Inflammatory macrophage treated with lipopolysaccharide for 1 hour (primary cell): ENCODE measurements around the gene CCDC91.
"Not testable (repeated sequence)": the region's sequence is repeated elsewhere in the genome, so short reads cannot be mapped to it uniquely, and the experiment has no call there.

Experiments used
- DNase-seq, 2 donors: peaks; one replicate each; pipeline ENCODE4 v3.0.0-alpha.2; 2020 to 2022

Gene CCDC91

DNA sequence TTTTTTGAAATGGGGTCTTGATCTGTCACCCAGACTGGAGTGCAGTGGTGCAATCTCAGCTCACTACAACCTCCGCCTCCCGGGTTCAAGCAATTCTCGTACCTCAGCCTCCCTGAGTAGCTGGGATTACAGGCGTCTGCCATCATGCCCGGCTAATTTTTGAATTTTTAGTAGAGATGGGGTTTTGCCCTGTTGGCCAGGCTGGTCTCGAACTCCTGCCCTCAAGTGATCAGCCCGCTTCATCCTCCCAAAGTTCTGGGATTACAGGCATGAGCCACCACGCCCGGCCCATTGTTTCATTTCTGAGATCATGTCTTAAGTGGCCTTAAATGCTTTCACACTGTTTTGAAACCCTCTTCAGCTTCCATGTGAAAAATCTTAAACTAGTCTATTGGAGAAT is 281.5 kb downstream of the CCDC91 start:
- DNase-seq, result not testable (repeated sequence)

DNA sequence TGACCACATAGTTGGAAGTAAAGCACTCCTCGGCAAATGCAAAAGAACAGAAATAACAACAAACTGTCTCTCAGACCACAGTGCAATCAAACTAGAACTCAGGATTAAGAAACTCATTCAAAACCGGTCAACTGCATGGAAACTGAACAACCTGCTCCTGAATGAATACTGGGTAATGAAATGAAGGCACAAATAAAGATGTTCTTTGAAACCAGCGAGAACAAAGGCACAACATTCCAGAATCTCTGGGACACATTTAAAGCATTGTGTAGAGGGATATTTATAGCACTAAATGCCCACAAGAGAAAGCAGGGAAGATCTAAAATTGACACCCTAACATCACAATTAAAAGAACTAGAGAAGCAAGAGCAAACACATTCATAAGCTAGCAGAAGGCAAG is 285.9 kb downstream of the CCDC91 start:
- not testable (repeated sequence) for DNase-seq

DNA sequence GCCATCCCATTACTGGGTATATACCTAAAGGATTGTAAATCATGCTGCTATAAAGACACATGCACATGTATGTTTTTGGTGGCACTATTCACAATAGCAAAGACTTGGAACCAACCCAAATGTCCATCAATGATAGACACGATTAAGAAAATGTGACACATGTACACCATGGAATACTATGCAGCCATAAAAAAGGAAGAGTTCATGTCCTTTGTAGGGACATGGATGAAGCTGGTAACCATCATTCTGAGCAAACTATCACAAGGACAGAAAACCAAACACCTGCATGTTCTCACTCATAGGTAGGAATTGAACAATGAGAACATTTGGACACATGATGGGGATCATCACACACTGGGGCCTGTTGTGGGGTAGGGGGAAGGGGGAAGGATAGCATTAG is 288.8 kb downstream of the CCDC91 start:
- not testable (repeated sequence) for DNase-seq

DNA sequence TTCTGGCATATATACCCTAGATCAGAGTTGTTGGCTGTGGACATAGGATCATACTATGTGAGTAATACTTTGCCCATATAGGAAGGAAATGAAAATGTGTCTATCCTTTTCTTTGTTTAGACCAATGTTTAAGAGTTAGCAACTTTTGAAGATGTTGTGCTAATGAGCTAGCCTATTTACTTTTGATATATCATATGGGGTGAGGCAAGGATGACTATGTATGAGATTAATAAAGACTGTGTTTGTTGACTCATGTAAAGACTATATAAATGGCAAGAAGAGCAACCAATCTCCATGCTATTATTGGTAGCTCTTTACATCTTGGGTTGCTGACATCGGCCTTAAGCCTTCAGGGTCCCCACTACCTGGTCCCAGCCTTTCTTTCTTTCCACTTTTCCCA is 289.4 kb downstream of the CCDC91 start:
- no peak for DNase-seq

DNA sequence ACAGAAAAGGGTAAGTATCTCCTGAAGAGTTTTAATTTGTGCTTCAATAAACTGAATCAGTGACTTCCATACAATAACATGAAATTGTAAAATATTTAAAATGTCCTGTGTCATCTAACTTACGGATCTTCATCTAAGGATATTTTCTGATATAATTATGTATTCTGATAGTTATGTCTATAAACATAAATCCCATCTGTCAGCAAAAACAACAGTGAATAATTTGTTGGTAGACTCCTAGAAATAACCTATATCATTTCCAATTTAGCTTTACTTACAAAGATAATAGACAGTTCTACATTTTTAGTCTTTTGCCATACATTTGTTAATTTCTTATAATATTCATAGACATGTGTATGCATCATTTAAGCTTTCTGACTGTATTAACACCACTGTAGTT is 293.9 kb downstream of the CCDC91 start:
- no peak for DNase-seq

DNA sequence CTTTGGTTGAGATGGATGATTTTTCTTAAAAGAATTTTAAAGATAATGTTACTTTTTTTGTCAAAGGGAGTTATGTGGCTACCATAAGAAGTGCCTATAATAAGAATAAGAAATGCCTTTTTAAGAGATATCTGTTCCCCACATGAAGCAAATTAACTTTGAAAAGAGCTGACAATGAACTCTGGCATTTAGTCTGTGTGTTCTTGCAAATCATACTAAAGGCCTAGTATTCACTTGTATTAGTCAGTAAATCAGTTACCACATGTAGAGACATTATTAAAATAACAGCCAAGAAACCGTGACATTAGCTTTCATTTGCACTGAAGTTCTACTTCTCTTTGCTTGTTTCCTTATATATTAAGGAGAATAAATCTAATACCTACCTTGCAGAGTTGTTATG is 296.3 kb downstream of the CCDC91 start:
- DNase-seq, result no peak

DNA sequence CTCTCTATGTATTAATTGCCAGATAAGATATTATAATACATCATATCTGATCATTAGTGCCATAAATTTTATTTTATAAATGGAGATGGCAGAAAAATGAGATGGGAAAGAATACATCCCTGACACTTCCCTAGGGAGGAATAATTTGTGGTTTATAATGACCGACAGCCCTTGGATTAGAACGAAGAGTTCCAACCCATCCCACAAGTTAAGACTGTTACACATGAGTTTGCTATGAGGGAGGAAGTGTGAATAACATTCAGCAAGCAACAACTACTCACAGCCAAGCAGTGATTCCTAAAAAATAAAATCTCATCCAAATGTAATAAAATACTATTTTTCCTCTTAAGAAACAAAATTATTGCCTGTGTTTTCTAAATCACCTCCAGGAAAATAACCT is 299.0 kb downstream of the CCDC91 start:
- no peak for DNase-seq

DNA sequence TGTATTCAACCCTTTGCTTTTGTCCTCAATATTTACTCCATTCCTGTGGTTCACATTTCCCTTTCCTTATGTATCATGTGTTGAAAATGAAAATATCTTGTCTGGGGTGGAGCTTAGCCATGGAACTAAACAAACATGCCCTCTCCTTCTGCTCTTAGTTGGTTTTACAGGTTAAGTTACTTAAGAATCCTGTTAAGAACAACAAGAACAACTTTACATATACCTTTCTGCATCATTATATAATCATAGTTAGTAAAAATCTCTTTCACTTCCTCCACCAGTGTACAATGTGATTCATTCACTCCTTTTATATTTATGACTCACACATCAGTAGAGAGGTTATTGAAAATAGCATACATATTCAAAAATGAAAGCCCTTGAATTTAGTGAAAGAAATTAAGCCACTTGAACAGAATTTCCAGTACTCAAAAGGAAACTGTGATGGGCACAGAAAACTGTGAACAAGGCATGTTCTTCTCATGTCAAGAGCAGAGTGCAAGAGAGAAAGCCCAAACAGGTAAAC is 307.7 kb downstream of the CCDC91 start:
- no peak for DNase-seq

DNA sequence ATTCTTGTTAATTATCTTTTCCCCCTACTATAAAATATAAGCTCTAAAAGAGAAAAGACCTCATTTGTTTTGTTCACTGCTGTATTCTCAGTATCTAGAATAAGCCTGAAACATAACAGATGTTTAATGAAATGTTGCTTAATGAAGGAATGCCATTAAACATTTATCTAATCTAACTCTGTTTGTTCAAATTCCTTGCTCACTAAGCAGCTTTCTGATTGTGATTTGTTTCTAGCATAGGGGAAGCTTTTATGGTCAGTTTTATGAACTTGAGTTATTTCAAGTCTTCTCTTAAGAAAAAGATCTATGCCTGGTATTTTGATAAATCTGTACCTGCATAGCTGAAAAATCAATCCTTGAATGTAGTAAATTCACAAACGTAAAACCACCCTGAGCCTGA is 308.6 kb downstream of the CCDC91 start:
- DNase-seq, result no peak

DNA sequence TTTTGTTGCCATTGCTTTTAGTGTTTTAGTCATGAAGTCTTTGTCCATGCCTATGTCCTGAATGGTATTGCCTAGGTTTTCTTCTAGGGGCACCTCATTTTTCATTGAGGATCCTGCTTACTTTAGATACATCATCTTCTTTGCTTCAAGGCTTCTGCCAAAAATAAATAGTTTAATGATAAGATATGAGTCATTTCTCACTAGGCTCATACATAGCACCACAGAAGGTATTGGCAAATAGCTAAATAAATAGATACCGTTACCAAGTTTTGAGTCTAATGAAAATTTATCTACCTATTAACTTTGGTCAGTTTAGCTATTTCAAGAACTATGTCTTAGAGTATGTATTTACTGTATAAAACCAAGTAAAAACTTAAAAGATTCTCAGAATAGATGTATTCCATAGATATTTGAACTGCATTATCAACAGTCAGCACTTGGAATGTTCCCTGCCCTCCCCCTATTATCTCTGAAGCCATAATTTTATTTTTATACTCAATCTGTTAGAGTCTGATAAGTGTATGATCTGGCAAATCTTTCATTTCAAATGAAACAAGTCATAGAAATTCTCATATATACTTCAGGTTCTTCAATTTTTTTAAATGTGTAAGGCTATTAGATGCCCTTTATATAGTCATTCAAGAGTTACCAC is 310.2 kb downstream of the CCDC91 start:
- DNase-seq, result no peak

DNA sequence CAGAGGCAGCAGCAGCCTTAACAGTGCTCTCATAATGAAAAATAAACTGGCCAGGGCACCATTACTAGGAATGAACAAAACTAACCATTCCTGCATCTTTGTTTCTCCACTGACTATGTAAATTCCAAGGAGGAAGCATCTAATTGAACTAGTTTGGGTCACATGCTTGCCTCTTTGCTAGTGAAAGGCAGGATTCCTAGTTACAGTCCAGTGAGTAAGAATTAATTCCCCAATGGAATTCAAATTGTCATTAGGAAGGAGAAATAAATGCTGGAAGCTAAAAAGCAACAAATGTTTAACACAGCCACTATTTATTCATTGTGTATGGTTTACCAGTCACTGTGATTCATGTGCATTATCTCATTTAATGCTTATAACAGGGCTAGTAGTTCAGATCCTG is 316.0 kb downstream of the CCDC91 start:
- DNase-seq, result no peak

DNA sequence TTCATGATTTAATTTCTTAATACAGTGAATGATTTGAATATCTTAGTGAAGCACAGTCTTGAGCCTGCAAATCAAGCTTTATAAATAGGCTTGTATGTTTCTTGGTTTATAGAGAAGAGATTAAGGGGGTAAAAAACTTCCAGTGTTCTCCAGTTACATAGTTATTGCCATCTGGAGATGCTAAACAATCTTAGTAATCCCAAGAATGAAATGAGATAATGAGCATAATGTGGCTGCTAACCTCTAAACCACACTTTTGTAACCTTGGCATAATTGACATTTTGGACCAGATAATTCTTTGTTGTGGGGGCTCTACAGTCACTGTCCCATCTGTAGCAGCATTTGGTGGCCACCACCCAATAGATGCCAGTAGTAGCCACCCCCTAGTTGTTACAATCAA is 316.8 kb downstream of the CCDC91 start:
- DNase-seq, result no peak

DNA sequence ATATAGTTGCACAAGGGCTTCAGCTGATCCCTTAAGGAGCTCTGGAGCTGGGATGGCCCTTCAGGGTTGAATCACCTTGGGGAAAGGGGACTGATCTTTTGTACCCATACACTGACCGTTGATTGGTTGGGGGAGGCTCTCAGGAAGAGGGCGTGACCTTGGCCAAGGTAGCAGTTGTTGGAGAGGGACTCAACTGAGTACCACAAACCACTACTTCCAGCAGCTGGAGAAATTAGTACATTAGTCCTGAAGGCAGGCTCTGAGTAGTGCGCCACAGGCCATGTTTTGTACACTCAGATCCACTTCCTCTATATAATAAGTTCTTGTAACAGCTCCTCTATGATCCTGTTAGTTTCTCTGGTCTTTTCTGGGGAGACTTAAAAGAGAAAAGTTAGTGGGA is 317.6 kb downstream of the CCDC91 start:
- no peak for DNase-seq

DNA sequence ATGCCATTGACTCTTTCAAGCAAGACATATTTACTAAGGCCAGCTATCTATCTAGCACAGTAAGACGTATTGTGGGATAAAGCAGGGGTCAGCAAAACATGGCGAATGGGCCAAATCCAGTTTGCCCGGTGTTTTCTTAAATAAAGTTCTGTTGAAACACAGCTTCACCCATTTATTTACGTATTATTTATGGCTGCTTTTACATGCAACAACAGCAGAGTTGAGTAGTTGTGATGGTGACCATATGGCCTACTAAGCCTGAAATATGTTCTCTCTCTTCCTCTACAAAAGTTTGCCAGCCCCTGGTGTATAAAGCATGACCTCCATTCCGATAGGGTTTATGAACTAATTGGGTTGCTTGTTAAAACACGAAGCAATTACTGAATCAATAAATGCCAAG is 322.1 kb downstream of the CCDC91 start:
- no peak for DNase-seq

DNA sequence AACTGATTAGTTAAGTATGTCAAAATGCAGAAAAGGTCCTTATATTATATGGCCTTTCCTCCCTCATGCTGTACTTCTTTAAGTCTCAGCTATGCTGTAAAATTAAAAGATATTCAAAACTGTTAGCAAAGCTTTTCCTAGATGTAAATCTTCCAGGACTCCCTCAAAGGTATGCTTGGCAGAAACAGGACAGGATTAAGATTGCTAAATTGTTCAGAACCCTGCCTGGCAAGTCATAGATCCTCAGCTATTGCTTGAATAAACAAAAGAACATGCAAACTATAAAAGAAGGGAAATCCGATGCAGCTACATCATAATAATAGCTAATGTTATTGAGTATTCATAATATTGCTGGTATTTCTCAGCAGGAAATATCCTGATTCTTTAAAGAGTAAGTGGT is 322.6 kb downstream of the CCDC91 start:
- DNase-seq, result no peak

DNA sequence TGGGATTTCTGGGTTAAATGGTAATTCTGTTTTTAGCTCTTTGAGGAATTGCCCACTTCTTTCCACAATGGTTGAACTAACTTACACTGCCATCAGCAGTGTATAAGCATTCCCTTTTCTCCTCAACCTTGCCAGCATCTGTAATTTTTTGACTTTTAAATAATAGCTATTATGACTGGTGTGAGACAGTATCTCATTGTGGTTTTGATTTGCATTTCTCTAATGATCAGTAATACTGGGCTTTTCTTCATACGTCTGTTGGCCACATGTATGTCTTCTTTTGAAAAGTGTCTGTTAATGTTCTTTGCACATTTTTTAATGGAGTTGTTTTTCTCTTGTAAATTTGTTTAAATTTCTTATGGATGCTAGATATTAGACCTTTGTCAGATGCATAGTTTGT is 323.7 kb downstream of the CCDC91 start:
- no peak for DNase-seq

DNA sequence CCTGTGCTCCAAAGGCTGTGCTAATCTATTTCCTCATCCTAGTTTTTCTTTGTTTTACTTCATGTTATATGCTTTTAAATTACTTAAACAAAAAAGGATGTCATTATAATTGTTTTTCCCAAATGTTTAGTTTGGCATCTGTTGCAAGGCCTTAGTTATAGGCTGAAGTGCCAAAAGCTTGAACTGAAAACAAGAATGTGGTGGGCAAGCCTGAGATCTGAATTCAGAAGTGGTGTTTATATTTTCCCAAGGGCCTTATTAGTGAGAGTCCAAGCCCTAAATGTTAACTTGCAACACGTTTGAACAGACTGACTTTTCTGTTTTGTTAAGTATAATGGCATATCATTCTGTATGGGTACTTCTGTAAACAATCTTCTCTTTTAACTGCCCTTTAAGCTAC is 326.8 kb downstream of the CCDC91 start:
- DNase-seq, result no peak

DNA sequence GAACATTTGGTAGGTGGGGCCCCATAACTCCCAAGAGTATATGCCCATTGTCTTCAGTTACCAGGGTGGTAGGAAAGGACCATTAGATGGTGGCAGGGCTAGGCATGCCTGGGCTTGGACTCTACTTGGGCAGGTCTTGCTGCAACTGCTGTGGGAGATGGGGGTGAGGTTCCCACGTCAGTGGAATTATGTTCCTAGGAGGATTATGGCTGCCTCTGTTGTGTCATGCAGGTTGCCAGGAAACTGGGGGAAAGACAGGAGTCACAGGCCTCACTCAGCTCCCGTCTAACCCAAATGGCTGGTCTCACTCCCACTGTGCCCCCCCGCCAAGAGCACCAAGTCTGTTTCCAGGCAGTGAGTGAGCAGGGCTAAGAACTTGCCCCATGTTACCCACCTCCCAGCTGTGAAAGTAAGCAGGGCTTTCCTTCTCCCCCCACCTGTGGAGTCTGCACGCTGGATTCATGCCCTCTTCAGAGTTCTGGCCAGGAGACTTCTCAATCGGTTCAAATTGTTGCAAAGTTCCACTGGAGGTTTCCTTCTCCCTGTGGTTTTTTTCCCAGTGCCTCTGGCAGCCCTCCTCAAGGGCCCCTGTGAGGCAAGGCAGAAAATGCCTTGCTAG is 337.5 kb downstream of the CCDC91 start:
- DNase-seq, result no peak

DNA sequence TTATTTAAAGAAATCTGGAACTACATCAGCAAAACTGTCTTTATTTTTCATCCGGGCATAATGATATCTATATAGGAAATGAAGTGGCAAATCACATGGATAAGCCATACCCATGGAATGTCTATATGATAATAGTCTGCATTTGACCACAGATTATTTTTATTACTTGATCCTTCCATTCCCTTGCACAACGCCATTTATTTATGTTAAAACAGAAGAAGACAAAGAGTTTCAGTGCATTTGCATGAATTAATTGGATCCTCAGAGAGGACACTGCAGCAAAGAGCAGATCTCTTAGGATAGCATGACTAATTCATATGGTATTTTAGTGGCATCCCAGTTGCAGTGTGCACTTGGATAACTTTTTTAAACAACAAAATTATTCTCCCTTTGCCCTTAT is 345.0 kb downstream of the CCDC91 start:
- no peak for DNase-seq

DNA sequence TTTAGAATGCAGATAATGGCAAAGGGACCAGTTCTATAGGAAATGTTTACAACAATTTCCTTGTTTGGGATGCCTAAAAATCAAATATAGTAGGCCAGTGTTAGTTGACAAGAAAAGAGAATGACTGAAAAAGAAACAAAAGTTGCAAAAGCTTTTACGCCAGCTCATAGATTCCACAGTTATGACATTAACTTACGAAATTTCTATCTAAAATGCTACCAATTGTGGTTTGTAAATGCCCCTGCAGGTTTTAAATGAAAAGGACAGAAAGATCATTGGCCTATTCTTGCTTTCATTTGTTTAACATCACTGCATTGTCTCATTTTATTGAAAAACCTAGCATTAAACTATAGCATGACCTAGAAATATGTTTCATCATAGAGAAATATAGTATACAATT is 345.8 kb downstream of the CCDC91 start:
- DNase-seq, result peak; percentile 28 to 39

DNA sequence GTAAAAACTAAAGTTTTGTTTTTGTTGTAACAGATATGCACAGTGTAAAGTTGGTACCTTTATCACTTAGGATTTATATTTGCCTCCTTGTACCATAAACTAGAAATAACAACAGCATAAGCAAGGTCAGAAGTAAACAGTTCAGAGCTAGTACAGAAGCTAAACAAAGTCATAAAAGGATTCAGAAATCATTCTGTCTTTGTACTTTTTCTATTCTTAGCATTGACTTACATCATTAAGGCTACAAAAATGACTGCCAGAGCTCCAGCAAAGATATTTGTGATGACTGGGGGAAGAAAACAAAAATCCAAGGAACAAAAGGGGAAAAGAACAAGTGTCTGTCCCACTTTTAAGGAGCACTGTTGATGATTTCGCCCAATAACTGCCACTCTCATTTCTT is 347.2 kb downstream of the CCDC91 start:
- no peak for DNase-seq

DNA sequence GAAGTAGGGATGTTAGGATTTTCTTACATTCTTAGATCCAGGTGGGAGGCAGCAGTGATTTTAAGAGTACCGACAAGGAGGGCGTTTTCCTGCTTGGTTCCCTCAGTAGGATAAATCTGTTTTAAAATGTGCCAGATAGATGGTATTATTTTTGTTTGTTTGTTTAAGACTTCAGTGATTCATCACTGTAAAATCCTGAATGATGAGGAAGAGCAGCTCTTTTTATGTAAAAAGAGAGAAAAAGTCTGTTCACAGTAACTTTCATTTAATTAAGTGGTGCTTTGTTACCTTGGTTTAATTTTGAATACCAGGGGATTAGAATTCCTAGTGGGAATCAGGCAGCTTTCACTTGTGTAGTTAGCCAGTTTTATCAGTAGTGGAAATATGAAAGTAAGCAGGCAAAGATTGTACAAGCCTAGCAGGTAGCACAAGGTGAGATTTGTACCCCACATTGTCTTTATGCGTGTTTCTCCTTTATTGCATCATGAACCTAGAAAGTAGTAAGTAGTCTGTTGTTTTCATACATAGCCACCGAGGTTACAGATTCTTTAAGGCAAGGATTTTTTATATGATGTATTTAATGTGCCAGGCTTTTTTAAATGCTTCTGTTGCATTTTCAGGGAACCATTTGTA is 349.6 kb downstream of the CCDC91 start:
- DNase-seq, result no peak

DNA sequence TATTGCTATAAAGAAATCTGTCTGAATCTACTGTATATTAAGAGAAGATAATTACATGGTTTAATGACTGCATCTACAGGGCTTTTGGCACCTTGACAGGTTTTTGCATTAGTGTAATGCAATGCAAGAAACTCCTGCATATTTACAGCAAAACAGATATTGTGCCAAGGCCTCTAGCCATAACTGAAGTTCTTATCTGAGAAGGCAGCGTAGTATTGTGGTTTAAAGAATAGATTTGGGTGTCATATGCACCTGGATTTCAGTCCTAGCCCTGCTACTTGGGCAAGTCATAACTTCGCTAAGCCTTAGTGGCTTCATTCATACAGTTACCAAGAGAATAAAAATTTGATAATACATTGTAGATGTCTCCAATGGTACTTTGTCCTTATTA is 350.1 kb downstream of the CCDC91 start:
- no peak for DNase-seq
